H1 (cell line): ENCODE data around the gene USH2A. TPM values are rescaled to one million over a fixed set of nuclear protein-coding genes. Genes with fewer than 3 reads are reported as not detected.

ENCODE experiments used
- CTCF ChIA-PET: fragments of 300-600 bp; sonication (Branson Sonifier 250); formaldehyde crosslinking; loops from one replicate; lab custom pipeline; 2021; ENCODE audit not compliant: partially characterized antibody; lab: Charles Lee
- POLR2A ChIA-PET: fragments of 300-600 bp; sonication (Branson Sonifier 250); formaldehyde crosslinking; loops from one replicate; lab custom pipeline; 2021; ENCODE audit warnings: inconsistent platforms; ENCODE audit not compliant: partially characterized antibody; lab: Charles Lee
- DNase-seq, 2 experiments: peaks; one replicate each; pipeline versions ENCODE4 v3.0.0 to v3.0.0-alpha.2; 2010 to 2022; ENCODE audit warnings: low spot score in 2 of 2, low read depth in 1 of 2, mixed read lengths in 1 of 2
- FAIRE-seq: peaks from 2 replicates; lab custom pipeline; 2011; peaks lifted over from hg19 to GRCh38; lab: Jason Lieb, UNC
- H2AFZ ChIP-seq: 2 replicates; pipeline ENCODE4 v1.8.1; 2012; ENCODE audit warnings: low read length, inconsistent platforms
- H2AK5ac ChIP-seq: 2 replicates; pipeline ENCODE4 v1.6.1; 2013; ENCODE audit warnings: low read depth, low read length
- H2BK120ac ChIP-seq: replicated peaks from 2 replicates; pipeline ENCODE3; 2013; ENCODE audit warnings: low read depth, low read length, inconsistent platforms
- H2BK12ac ChIP-seq: 2 replicates; pipeline ENCODE4 v1.6.1; 2013; ENCODE audit warnings: low read depth, low read length
- H2BK15ac ChIP-seq: 2 replicates; pipeline ENCODE4 v1.6.1; 2013; ENCODE audit warnings: low read length
- H2BK20ac ChIP-seq: 2 replicates; pipeline ENCODE4 v1.6.1; 2013; ENCODE audit warnings: low read length
- H2BK5ac ChIP-seq: 2 replicates; pipeline ENCODE4 v1.6.1; 2013; ENCODE audit warnings: low read depth, low read length
- H3K14ac ChIP-seq: 2 replicates; pipeline ENCODE4 v1.6.1; 2013; ENCODE audit warnings: inconsistent platforms; ENCODE audit not compliant: insufficient read length
- H3K18ac ChIP-seq: 2 replicates; pipeline ENCODE4 v1.6.1; 2013; ENCODE audit warnings: low read length; ENCODE audit errors: extremely low read depth
- H3K23ac ChIP-seq: 2 replicates; pipeline ENCODE4 v1.6.1; 2013; ENCODE audit warnings: inconsistent platforms; ENCODE audit not compliant: insufficient read length
- H3K23me2 ChIP-seq: 2 replicates; pipeline ENCODE4 v1.6.1; 2013; ENCODE audit warnings: low read depth, low read length
- H3K27ac ChIP-seq: 2 replicates; pipeline ENCODE4 v1.6.1; 2011; ENCODE audit warnings: low read depth, low read length, inconsistent platforms
- H3K27me3 ChIP-seq, 4 experiments: replicated peaks in 1 of 4; 1 replicate in 1 of 4; 2 replicates in 3 of 4; pipeline versions ENCODE4 v1.6.1 to v1.8.1; 2011 to 2013; ENCODE audit warnings: low read length in 3 of 4, mild to moderate bottlenecking in 3 of 4, inconsistent platforms in 2 of 4, mixed read lengths in 2 of 4, moderate library complexity in 1 of 4; ENCODE audit not compliant: control insufficient read depth in 3 of 4, insufficient read depth in 3 of 4; ENCODE audit errors: extremely low read depth in 1 of 4
- H3K36me3 ChIP-seq, 4 experiments: 2 replicates each; pipeline versions ENCODE4 v1.6.1 to v1.8.1; 2011 to 2013; ENCODE audit warnings: mild to moderate bottlenecking in 4 of 4, low read length in 3 of 4, moderate library complexity in 2 of 4, control low read depth in 1 of 4, inconsistent platforms in 1 of 4; ENCODE audit not compliant: insufficient read depth in 4 of 4, control insufficient read depth in 2 of 4
- H3K4ac ChIP-seq: replicated peaks from 2 replicates; pipeline ENCODE3; 2013; ENCODE audit warnings: low read length, low read depth, mixed read lengths, inconsistent platforms; ENCODE audit not compliant: insufficient read length
- H3K4me1 ChIP-seq, 4 experiments: replicated peaks in 1 of 4; 1 replicate in 1 of 4; 2 replicates in 3 of 4; pipeline versions ENCODE4 v1.6.1 to v1.8.1; 2011 to 2013; ENCODE audit warnings: low read length in 3 of 4, inconsistent platforms in 2 of 4, mixed read lengths in 1 of 4; ENCODE audit not compliant: insufficient read depth in 4 of 4, control insufficient read depth in 3 of 4
- H3K4me2 ChIP-seq, 2 experiments: 2 replicates each; pipeline versions ENCODE4 v1.6.1 to v1.8.1; 2011 to 2013; ENCODE audit warnings: low read depth in 2 of 2, low read length in 2 of 2, control low read depth in 1 of 2, inconsistent platforms in 1 of 2, mild to moderate bottlenecking in 1 of 2; ENCODE audit not compliant: insufficient read depth in 1 of 2
- H3K4me3 ChIP-seq, 4 experiments: fragments of 200-600, 300-600 bp in 1 of 4; sonication (generic), shearing (Covaris generic), sonication (Bioruptor Twin) in 1 of 4; 2 replicates each; pipeline versions ENCODE4 v1.5.1 to v1.8.1; 2011 to 2016; ENCODE audit warnings: low read length in 4 of 4, low read depth in 3 of 4, control low read depth in 2 of 4, inconsistent platforms in 2 of 4, mild to moderate bottlenecking in 2 of 4, mixed read lengths in 1 of 4, moderate library complexity in 1 of 4; ENCODE audit not compliant: insufficient read depth in 2 of 4; ENCODE audit errors: extremely low read depth in 1 of 4
- H3K56ac ChIP-seq: replicated peaks from 2 replicates; pipeline ENCODE3; 2013; ENCODE audit warnings: low read depth, mild to moderate bottlenecking, mixed read lengths, low read length, inconsistent platforms; ENCODE audit not compliant: insufficient read length
- H3K79me1 ChIP-seq: 2 replicates; pipeline ENCODE4 v1.6.1; 2013; ENCODE audit warnings: low read depth, low read length, control low read depth
- H3K79me2 ChIP-seq, 2 experiments: 2 replicates each; pipeline versions ENCODE4 v1.6.1 to v1.8.1; 2012 to 2013; ENCODE audit warnings: low read length in 2 of 2, mild to moderate bottlenecking in 2 of 2, inconsistent platforms in 1 of 2; ENCODE audit not compliant: insufficient read depth in 2 of 2, control insufficient read depth in 1 of 2
- H3K9ac ChIP-seq, 4 experiments: replicated peaks in 1 of 4; 1 replicate in 1 of 4; 2 replicates in 3 of 4; pipeline versions ENCODE4 v1.6.1 to v1.8.1; 2011 to 2013; ENCODE audit warnings: low read depth in 3 of 4, low read length in 3 of 4, control low read depth in 2 of 4, mild to moderate bottlenecking in 2 of 4, moderate library complexity in 2 of 4, inconsistent platforms in 1 of 4; ENCODE audit errors: extremely low read depth in 1 of 4
- H3K9me3 ChIP-seq, 2 experiments: 2 replicates each; pipeline versions ENCODE4 v1.6.1 to v1.8.1; 2012 to 2013; ENCODE audit warnings: mild to moderate bottlenecking in 2 of 2, moderate library complexity in 2 of 2, control low read depth in 1 of 2, inconsistent platforms in 1 of 2, low read depth in 1 of 2, low read length in 1 of 2, mixed read lengths in 1 of 2; ENCODE audit not compliant: insufficient read depth in 2 of 2
- H4K20me1 ChIP-seq, 2 experiments: replicated peaks in 1 of 2; 2 replicates each; pipeline versions ENCODE3 to v1.8.1; 2011 to 2013; ENCODE audit warnings: inconsistent platforms in 2 of 2, low read length in 2 of 2, mild to moderate bottlenecking in 1 of 2; ENCODE audit not compliant: insufficient read depth in 2 of 2, control insufficient read depth in 1 of 2
- H4K5ac ChIP-seq: 2 replicates; pipeline ENCODE4 v1.6.1; 2013; ENCODE audit warnings: low read length, low read depth, mixed read lengths, inconsistent platforms; ENCODE audit not compliant: insufficient read length
- H4K8ac ChIP-seq: 2 replicates; pipeline ENCODE4 v1.8.0; 2013; ENCODE audit warnings: mild to moderate bottlenecking, moderate library complexity, low read length, inconsistent platforms; ENCODE audit not compliant: insufficient read depth; ENCODE audit errors: extremely low read depth
- H4K91ac ChIP-seq: replicated peaks from 2 replicates; pipeline ENCODE3; 2013; ENCODE audit warnings: low read length, mixed read lengths, inconsistent platforms; ENCODE audit not compliant: insufficient read length
- ASH2L ChIP-seq: fragments of 200-600, 300-600 bp; sonication (generic); IDR thresholded peaks from one replicate; pipeline ENCODE4 v1.7.1; 2017; ENCODE audit warnings: low read length
- ATF2 ChIP-seq: IDR thresholded peaks from 2 replicates; pipeline ENCODE4 v1.6.1; 2012; ENCODE audit warnings: low read length, inconsistent platforms
- FOSL1 ChIP-seq: IDR thresholded peaks from 2 replicates; pipeline ENCODE4 v1.6.1; 2011; ENCODE audit warnings: mild to moderate bottlenecking, low read depth, low read length, moderate library complexity; ENCODE audit not compliant: insufficient read depth
- GTF2F1 ChIP-seq: IDR thresholded peaks from 2 replicates; pipeline ENCODE4 v1.6.1; 2012; ENCODE audit warnings: low read depth, low read length, improper control_type of control experiment, borderline replicate concordance
- MAFK ChIP-seq: IDR thresholded peaks from 2 replicates; pipeline ENCODE4 v1.6.1; 2012; ENCODE audit warnings: low read depth, mild to moderate bottlenecking, improper control_type of control experiment, low read length
- RNF2 ChIP-seq: fragments of 200-900, 300-1000 bp; sonication (generic); IDR thresholded peaks from 2 replicates; pipeline ENCODE4 v1.7.1; 2016; ENCODE audit warnings: borderline replicate concordance, low read depth, mild to moderate bottlenecking, antibody characterized with exemption, low read length; ENCODE audit not compliant: poor library complexity, severe bottlenecking; ENCODE audit errors: missing control alignments
- SP1 ChIP-seq: IDR thresholded peaks from 2 replicates; pipeline ENCODE4 v1.6.1; 2011; ENCODE audit warnings: low read depth, low read length
- SUZ12 ChIP-seq: fragments of 200-600 bp; sonication (generic); IDR thresholded peaks from 2 replicates; pipeline ENCODE4 v1.6.1; 2012; ENCODE audit warnings: mild to moderate bottlenecking, inconsistent platforms, low read length, moderate library complexity, mixed read lengths
- TBP ChIP-seq: IDR thresholded peaks from 2 replicates; pipeline ENCODE4 v1.6.1; 2011; ENCODE audit warnings: low read depth, low read length, improper control_type of control experiment
- TCF12 ChIP-seq: IDR thresholded peaks from 2 replicates; pipeline ENCODE4 v1.6.1; 2011; ENCODE audit warnings: low read depth, mild to moderate bottlenecking, low read length
- WGBS, 2 experiments: shearing (Covaris generic) in 1 of 2; methylation state at CpG; one replicate each; pipeline versions ENCODE4 v1.1.6 to v1.1.7; 2013 to 2015; ENCODE audit warnings: low lambda C conversion rate in 2 of 2, mixed read lengths in 2 of 2, inconsistent platforms in 1 of 2, low coverage in 1 of 2, missing lambda C conversion rate in 1 of 2; ENCODE audit not compliant: insufficient replicate concordance in 2 of 2, insufficient coverage in 1 of 2, insufficient read length in 1 of 2; ENCODE audit errors: extremely low coverage in 1 of 2, missing lambda C conversion rate in 1 of 2; 5-methylcytosine and 5-hydroxymethylcytosine counted together
- polyA plus RNA-seq, 7 experiments: library from polyadenylated mRNA; depleted of rRNA in 3 of 7; stranded (reverse) in 5 of 7; unstranded in 2 of 7; fragments of >200 nt in 5 of 7; fragments of 200-250 nt in 2 of 7; gene quantifications; 1 replicate in 5 of 7; 2 replicates in 1 of 7; 4 replicates in 1 of 7; pipeline versions ENCODE4 v1.2.1 to v1.2.3, GENCODE V29; 2011 to 2013; ENCODE audit warnings: missing spikeins in 2 of 7, mixed read lengths in 2 of 7
- total RNA-seq: library from RNA; stranded (reverse); fragmentation: NEBNext Ultra II Directional; extraction: Animal tissue kit (Norgen Biotek cat#: 25700); gene quantifications from 2 replicates; pipeline ENCODE4 v1.2.1, GENCODE V29; 2021

The USH2A gene
- total and polyA plus RNA-seq, 2 of the 8 experiments (the other 6 are each of a cell fraction or from before 2014, with no cell fraction given): 0.02 to 0.17 TPM

DNA sequence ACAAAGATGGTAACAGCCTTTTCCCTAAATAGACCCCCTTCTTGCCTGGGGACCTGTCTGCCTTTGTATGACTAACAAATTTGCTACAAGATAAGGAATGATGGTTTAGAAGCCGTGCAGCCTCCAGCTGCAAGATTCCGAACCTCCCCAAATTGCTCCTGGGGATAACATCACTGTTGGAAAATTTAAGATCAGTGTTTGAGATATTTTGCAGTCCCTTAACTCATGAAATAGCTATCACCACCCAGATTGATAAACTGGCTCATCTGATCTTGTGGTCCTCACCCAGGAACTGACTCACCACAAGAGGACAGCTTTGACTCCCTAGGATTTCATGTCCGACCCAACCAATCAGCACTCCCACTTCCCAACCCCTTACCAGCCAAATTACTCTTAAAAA lies 254.7 kb downstream of the USH2A start:
- ChIA-PET CTCF (no interaction called here), POLR2A (no interaction called here)
- Histone ChIP-seq H3K27ac (no peak overlapping the region), H4K91ac (no peak overlapping the region), H3K9me3 (no peaks in the 10 kb centered on the region), H3K23ac (no peak overlapping the region), H3K4me2 (no peak overlapping the region), H4K8ac (no peak overlapping the region), H3K79me1 (no peaks in the 10 kb centered on the region), H3K27me3 (no peaks in the 10 kb centered on the region), H2BK15ac (no peak overlapping the region), H3K56ac (no peak overlapping the region), H4K5ac (no peak overlapping the region), H2AK5ac (no peak overlapping the region), H2BK120ac (no peak overlapping the region), H3K18ac (no peak overlapping the region), H4K20me1 (no peaks in the 10 kb centered on the region), H3K4ac (no peak overlapping the region), H3K4me3 (no peak overlapping the region), H2BK20ac (no peak overlapping the region), H3K36me3 (no peaks in the 10 kb centered on the region), H3K9ac (no peak overlapping the region), H2BK12ac (no peak overlapping the region), H3K79me2 (no peaks in the 10 kb centered on the region), H2BK5ac (no peak overlapping the region), H3K23me2 (no peaks in the 10 kb centered on the region), H3K14ac (no peak overlapping the region), H3K4me1 (no peaks in the 10 kb centered on the region), H2AFZ (no peak overlapping the region)
- no peak for DNase-seq
- 93% methylated on average over 3 of the region's 3 CpGs; no CpG with 5 or more reads in 1 of the 2 experiments for WGBS, 2 experiments
- FAIRE-seq: no peak
- TF ChIP-seq TCF12 (no peak), ATF2 (no peak), SP1 (no peak), MAFK (no peak), TBP (no peak), FOSL1 (no peak), RNF2 (no peak), ASH2L (no peak), SUZ12 (no peak), GTF2F1 (no peak)
